Endodermal cell (in vitro differentiated cells): ENCODE results near the gene MYL5. TPM values are rescaled to one million over a fixed set of nuclear protein-coding genes. Genes with fewer than 3 reads are reported as not detected.

Experiments
- DNase-seq: peaks from one replicate; pipeline ENCODE4 v3.0.0-alpha.2; 2017
- H3K27ac ChIP-seq: 2 replicates; pipeline ENCODE4 v1.5.1; 2013; ENCODE audit warnings: mild to moderate bottlenecking, low read depth, low read length, moderate library complexity
- H3K27me3 ChIP-seq: 2 replicates; pipeline ENCODE4 v1.6.1; 2013; ENCODE audit warnings: mild to moderate bottlenecking, low read length, moderate library complexity; ENCODE audit not compliant: insufficient read depth, control insufficient read depth, poor library complexity, severe bottlenecking
- H3K36me3 ChIP-seq: 2 replicates; pipeline ENCODE4 v1.7.0; 2013; ENCODE audit warnings: mild to moderate bottlenecking, low read length, moderate library complexity; ENCODE audit not compliant: control insufficient read depth, insufficient read depth
- H3K4me1 ChIP-seq: one replicate; pipeline ENCODE4 v1.7.0; 2013; ENCODE audit warnings: low read length; ENCODE audit not compliant: control insufficient read depth, insufficient read depth
- H3K4me3 ChIP-seq: 2 replicates; pipeline ENCODE4 v1.5.1; 2013; ENCODE audit warnings: mild to moderate bottlenecking, low read length, moderate library complexity
- H3K9ac ChIP-seq: 2 replicates; pipeline ENCODE4 v1.6.1; 2013; ENCODE audit warnings: mild to moderate bottlenecking, low read length, moderate library complexity; ENCODE audit not compliant: poor library complexity, severe bottlenecking; ENCODE audit errors: extremely low read depth
- H3K9me3 ChIP-seq: 2 replicates; pipeline ENCODE4 v1.6.1; 2013; ENCODE audit warnings: mild to moderate bottlenecking, low read length, moderate library complexity; ENCODE audit not compliant: control insufficient read depth
- H3K27ac Mint-ChIP-seq: 2 replicates; pipeline ENCODE4 v1.8.0; 2020; ENCODE audit warnings: mixed read lengths
- H3K27me3 Mint-ChIP-seq: 2 replicates; pipeline ENCODE4 v1.8.0; 2021; ENCODE audit warnings: mild to moderate bottlenecking, mixed read lengths; ENCODE audit not compliant: insufficient read depth
- H3K36me3 Mint-ChIP-seq: 2 replicates; pipeline ENCODE4 v1.8.0; 2020; ENCODE audit warnings: low read depth, mixed read lengths
- H3K4me1 Mint-ChIP-seq: 2 replicates; pipeline ENCODE4 v1.8.0; 2020; ENCODE audit warnings: mixed read lengths
- H3K4me3 Mint-ChIP-seq: 2 replicates; pipeline ENCODE4 v1.8.0; 2020; ENCODE audit warnings: mild to moderate bottlenecking, moderate library complexity, mixed read lengths
- H3K9me3 Mint-ChIP-seq: 2 replicates; pipeline ENCODE4 v1.8.0; 2020; ENCODE audit warnings: mild to moderate bottlenecking, mixed read lengths
- WGBS, 2 experiments: methylation state at CpG; one replicate each; pipeline versions ENCODE4 v1.1.5 to v1.1.7; 2013; ENCODE audit warnings: missing lambda C conversion rate in 2 of 2, mixed read lengths in 1 of 2; ENCODE audit not compliant: insufficient coverage in 1 of 2, insufficient read length in 1 of 2; 5-methylcytosine and 5-hydroxymethylcytosine counted together
- total RNA-seq, 2 donors: library from RNA; stranded (reverse); fragmentation: NEBNext Ultra II Directional in 1 of 2; extraction: Animal tissue kit (Norgen Biotek cat#: 25700) in 1 of 2; gene quantifications; 2 replicates in 1 of 2; 3 replicates in 1 of 2; pipeline ENCODE4 v1.2.1, GENCODE V29; 2021
- TF ChIP-seq, protein P1 (sequence below): fragments of 200-600 bp; sonication (generic); conservative IDR thresholded peaks from 2 replicates; pipeline ENCODE4 v1.5.0; 2021; ENCODE audit warnings: antibody characterized with exemption, mild to moderate bottlenecking

Gene MYL5
- total RNA-seq, 2 donors from 2014 or later: 20.0 to 23.4 TPM

DNA sequence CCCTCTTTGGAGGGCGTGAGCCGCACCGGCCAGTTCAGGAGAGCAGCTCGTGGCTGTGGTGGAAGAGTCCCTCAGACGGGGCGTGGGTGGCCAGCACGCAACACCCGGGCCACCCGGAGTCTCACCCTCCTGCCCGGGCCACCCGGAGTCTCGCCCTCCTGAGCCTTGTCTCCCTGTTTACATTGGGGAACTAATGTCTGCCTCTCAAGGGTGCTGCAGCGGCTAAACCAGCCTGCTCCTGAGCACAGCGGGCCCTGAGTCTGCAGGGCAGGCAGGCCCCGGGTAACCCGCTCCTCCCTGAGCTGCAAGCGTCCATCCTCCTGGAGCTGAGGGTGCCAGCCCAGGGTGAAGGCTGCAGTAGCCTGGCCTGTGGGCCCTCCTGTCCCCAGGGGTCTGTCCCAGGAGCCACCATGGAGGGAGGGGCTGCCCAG is 46.0 kb upstream of the MYL5 start:
- DNase-seq: no peak
- Mint-ChIP-seq H3K27ac (no peak overlapping the region), H3K9me3 (peaks cover 17% of the 10 kb centered on the region), H3K4me3 (no peak overlapping the region), H3K4me1 (no peaks in the 10 kb centered on the region), H3K36me3 (no peaks in the 10 kb centered on the region), H3K27me3 (no peaks in the 10 kb centered on the region)
- Histone ChIP-seq H3K9ac (no peak overlapping the region), H3K36me3 (no peaks in the 10 kb centered on the region), H3K4me3 (no peak overlapping the region), H3K27me3 (no peaks in the 10 kb centered on the region), H3K27ac (no peak overlapping the region), H3K9me3 (no peaks in the 10 kb centered on the region), H3K4me1 (peaks cover 3% of the 10 kb centered on the region)
- TF ChIP-seq, protein P1, sequence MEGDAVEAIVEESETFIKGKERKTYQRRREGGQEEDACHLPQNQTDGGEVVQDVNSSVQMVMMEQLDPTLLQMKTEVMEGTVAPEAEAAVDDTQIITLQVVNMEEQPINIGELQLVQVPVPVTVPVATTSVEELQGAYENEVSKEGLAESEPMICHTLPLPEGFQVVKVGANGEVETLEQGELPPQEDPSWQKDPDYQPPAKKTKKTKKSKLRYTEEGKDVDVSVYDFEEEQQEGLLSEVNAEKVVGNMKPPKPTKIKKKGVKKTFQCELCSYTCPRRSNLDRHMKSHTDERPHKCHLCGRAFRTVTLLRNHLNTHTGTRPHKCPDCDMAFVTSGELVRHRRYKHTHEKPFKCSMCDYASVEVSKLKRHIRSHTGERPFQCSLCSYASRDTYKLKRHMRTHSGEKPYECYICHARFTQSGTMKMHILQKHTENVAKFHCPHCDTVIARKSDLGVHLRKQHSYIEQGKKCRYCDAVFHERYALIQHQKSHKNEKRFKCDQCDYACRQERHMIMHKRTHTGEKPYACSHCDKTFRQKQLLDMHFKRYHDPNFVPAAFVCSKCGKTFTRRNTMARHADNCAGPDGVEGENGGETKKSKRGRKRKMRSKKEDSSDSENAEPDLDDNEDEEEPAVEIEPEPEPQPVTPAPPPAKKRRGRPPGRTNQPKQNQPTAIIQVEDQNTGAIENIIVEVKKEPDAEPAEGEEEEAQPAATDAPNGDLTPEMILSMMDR: no peak
- 93 to 95% methylated on average over 11 to 17 of the region's 17 CpGs for WGBS, 2 experiments

DNA sequence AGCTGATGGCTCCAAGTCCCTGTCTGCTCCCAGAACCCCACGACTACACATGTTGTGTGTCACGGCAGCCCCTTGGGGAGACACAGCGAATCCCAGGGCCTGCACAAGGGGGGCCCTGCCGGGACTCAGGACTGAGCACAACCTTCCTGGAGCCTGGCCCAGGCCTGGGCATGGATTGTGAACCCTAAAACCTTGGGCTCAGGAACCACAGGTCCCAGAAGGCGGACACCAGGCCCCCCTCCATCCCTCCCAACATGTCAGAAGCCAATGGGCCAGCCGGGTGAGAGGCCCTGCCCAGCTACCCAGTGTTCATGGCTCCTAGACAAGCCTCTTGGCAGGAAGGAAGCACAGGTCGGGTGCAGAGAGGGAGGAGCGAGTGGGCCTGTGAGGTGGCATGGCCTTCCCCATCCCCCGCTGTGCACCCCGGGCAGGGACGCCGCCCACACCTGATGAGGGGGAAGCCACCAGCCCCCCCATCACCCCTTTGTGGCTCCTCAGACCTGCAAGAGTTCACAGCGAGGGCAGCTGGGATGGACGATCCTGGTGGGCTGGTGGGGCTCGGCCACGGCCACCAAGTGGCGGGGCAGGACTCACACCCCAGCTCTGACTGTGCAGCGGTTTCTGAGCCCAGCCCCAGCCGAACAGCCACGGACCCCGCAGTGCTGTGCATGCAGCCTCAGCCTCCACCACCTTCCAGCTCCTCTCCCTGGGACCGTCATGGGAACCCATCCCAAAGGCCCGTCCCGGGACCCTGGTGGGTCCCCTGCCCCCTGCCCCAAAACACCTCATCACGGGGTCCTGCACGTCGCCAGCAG is 45.3 kb upstream of the MYL5 start:
- WGBS, 2 experiments: 92 to 96% methylated on average over 8 to 27 of the region's 27 CpGs
- Mint-ChIP-seq H3K36me3 (no peaks in the 10 kb centered on the region), H3K4me1 (no peaks in the 10 kb centered on the region), H3K27me3 (no peaks in the 10 kb centered on the region), H3K4me3 (no peak overlapping the region), H3K9me3 (peaks cover 17% of the 10 kb centered on the region), H3K27ac (no peak overlapping the region)
- TF ChIP-seq, protein P1: no peak
- Histone ChIP-seq H3K4me1 (peaks cover 3% of the 10 kb centered on the region), H3K27me3 (no peaks in the 10 kb centered on the region), H3K9ac (no peak overlapping the region), H3K9me3 (no peaks in the 10 kb centered on the region), H3K27ac (no peak overlapping the region), H3K36me3 (no peaks in the 10 kb centered on the region), H3K4me3 (no peak overlapping the region)
- peak; percentile 35 for DNase-seq

- 90 to 92% methylated on average over 9 of the region's 9 CpGs for WGBS, 2 experiments
- peaks cover 17% of the 10 kb centered on the region for H3K9me3 Mint-ChIP-seq
Measured at GRCh38 chr4:629636-629914, 44.8 kb upstream of the MYL5 start.

More at GRCh38 chr4:629636-629914, 44.8 kb upstream of the MYL5 start:
- H3K4me3 Mint-ChIP-seq: no peak overlapping the region
- no peak overlapping the region for H3K27ac ChIP-seq
- H3K4me3 ChIP-seq: no peak overlapping the region
- no peak overlapping the region for H3K9ac ChIP-seq
- TF ChIP-seq, protein P1: no peak
- H3K27ac Mint-ChIP-seq: no peak overlapping the region
- DNase-seq: no peak
- no peaks in the 10 kb centered on the region for H3K4me1 Mint-ChIP-seq
- no peaks in the 10 kb centered on the region for H3K36me3 ChIP-seq
- no peaks in the 10 kb centered on the region for H3K9me3 ChIP-seq
- H3K36me3 Mint-ChIP-seq: no peaks in the 10 kb centered on the region
- H3K27me3 Mint-ChIP-seq: no peaks in the 10 kb centered on the region
- peaks cover 3% of the 10 kb centered on the region for H3K4me1 ChIP-seq
- no peaks in the 10 kb centered on the region for H3K27me3 ChIP-seq
